AG04450 (cell line): ENCODE results near the gene ATP6V1B1. TPM values are rescaled to one million over a fixed set of nuclear protein-coding genes. Genes with fewer than 3 reads are reported as not detected.

Experiments
- CTCF ChIA-PET: fragments of 300-600, 350-600 bp; formaldehyde crosslinking; extraction: SDS; loops from one replicate; lab custom pipeline; 2022; ENCODE audit warnings: antibody characterized with exemption, inconsistent platforms; lab: Charles Lee
- POLR2A ChIA-PET: fragments of 350-600 bp; formaldehyde crosslinking; extraction: SDS; loops from one replicate; lab custom pipeline; 2021; ENCODE audit warnings: antibody characterized with exemption, inconsistent platforms; lab: Yijun Ruan, JAX
- DNase-seq: peaks from one replicate; pipeline ENCODE4 v3.0.0-alpha.2; 2011; ENCODE audit warnings: low read depth, low spot score
- H3K27ac ChIP-seq: one replicate; pipeline ENCODE4 v1.5.1; 2012; ENCODE audit warnings: low read depth, low read length, control low read depth
- H3K27me3 ChIP-seq: one replicate; pipeline ENCODE4 v1.6.0; 2012; ENCODE audit warnings: low read length; ENCODE audit not compliant: control insufficient read depth, insufficient read depth
- H3K4me3 ChIP-seq: 2 replicates; pipeline ENCODE4 v1.5.1; 2011; ENCODE audit warnings: mild to moderate bottlenecking, low read depth, low read length, control low read depth
- H3K9me3 ChIP-seq: 2 replicates; pipeline ENCODE4 v1.5.1; 2012; ENCODE audit warnings: low read length; ENCODE audit not compliant: control insufficient read depth, insufficient read depth
- polyA plus RNA-seq: library from polyadenylated mRNA; depleted of rRNA; stranded (reverse); fragments of >200 nt; gene quantifications from 2 replicates; pipeline ENCODE4 v1.2.3, GENCODE V29; 2011
- TF ChIP-seq, protein P1 (sequence below): IDR thresholded peaks from 2 replicates; pipeline ENCODE4 v1.5.1; 2011; ENCODE audit warnings: low read depth, low read length, control low read depth, inconsistent platforms

ATP6V1B1 gene
- polyA plus RNA-seq, 1 experiment, result 0.82 TPM

DNA sequence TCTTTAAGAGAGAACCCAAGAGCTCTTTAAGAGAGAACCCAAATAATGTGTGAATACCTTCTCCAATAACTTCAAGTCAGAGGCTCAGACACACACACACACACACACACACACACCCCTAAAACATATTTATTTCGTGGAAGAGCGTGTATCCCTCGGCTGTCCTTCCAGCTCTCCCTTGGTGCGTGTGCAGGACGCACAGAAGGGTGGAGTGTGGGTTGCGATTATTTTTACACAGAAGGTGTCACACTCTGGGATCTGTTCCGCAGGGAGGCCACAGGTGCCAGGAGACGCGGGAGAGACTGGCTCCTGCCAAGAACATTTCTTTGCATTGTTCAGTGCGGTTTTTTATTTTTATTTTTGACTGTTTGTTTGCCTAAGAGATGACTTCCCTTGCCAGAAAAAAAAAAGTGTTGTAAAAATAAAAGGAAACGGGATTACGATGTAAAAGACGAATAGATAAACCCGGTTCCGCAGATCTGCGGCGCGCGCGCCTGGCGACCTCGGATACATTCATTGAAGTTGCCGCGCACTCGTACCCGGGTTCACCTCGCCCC lies 47.3 kb upstream of the ATP6V1B1 start:
- no peak for DNase-seq
- TF ChIP-seq, protein P1, sequence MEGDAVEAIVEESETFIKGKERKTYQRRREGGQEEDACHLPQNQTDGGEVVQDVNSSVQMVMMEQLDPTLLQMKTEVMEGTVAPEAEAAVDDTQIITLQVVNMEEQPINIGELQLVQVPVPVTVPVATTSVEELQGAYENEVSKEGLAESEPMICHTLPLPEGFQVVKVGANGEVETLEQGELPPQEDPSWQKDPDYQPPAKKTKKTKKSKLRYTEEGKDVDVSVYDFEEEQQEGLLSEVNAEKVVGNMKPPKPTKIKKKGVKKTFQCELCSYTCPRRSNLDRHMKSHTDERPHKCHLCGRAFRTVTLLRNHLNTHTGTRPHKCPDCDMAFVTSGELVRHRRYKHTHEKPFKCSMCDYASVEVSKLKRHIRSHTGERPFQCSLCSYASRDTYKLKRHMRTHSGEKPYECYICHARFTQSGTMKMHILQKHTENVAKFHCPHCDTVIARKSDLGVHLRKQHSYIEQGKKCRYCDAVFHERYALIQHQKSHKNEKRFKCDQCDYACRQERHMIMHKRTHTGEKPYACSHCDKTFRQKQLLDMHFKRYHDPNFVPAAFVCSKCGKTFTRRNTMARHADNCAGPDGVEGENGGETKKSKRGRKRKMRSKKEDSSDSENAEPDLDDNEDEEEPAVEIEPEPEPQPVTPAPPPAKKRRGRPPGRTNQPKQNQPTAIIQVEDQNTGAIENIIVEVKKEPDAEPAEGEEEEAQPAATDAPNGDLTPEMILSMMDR, result no peak
- Histone ChIP-seq H3K9me3 (peaks cover 4% of the 10 kb centered on the region; the same call in 1 of the 2 replicates), H3K4me3 (no peak overlapping the region), H3K27me3 (peaks cover 92% of the 10 kb centered on the region), H3K27ac (no peak overlapping the region)
- CTCF ChIA-PET, result interaction anchor here (1.0 to 1.7 kb wide), 3 partner anchors 17 to 59 kb away, joined by 3 to 5 read pairs (median 4); no protein-coding TSS in a partner anchor
- POLR2A ChIA-PET, result no interaction called here

DNA sequence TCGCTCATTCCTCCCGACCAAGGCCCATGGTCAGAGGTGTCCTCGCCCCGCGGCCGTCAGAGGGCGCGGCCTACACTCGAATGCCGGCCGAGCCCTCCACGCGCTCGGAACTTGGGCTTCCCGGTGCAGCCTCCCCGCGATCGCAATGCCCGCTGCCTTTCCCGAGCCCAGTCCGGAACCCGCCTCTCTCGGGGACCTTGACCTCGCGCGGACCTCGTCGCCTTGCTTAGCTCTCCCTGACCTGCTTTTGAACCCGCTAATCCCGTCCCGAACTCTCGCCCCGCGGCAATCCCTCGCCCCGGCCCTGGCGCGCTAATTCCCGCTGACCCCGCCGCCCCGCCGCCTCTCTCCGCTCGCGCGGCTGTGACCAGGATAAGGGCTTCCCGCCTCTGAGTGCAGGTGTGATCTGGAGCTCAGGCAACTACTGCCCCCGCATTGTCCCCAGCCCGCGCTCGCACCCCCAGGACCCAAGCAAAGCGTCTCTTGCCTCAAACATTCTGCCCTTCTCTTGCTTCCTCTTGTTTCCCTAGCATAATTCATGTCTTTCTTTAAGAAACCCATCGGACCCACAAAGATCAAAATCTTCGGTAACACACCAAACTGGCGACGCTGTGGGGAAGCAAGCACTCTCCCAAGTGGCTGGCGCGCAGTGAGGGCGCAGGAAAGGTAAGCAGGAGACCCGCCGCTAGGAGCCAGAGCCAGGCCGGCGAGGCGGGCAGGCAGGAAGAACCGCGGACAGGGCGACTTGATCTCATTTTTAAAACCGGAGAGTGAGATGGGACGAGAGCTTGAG lies 46.6 kb upstream of the ATP6V1B1 start:
- H3K27me3 ChIP-seq, result peaks cover 98% of the 10 kb centered on the region
- TF ChIP-seq, protein P1, result no peak
- no peak for DNase-seq
- POLR2A ChIA-PET, result no interaction called here
- peak overlapping the region; percentile 10; the same call in 1 of the 2 replicates for H3K4me3 ChIP-seq
- CTCF ChIA-PET, result interaction anchor here (1.7 kb wide), 1 partner anchor 58 kb away, joined by 5 read pairs; no protein-coding TSS in a partner anchor
- H3K9me3 ChIP-seq, result peaks cover 4% of the 10 kb centered on the region; the same call in 1 of the 2 replicates
- H3K27ac ChIP-seq, result no peak overlapping the region

DNA sequence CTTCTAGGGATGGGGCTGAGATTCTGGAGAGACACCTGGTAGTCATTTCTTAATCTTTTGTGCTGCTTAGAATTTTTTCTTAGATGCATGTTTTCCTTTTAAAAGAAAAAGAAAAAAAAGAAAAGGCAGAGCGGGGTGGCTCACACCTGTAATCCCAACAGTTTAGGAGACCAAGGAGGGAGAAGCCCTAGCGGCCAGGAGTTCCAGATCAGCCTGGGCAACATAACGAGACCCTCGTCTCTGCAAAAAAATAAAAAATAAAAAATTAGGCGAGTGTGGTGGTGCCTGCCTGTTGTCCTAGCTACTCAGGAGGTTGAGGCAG lies 46.0 kb upstream of the ATP6V1B1 start:
- CTCF ChIA-PET, result no interaction called here
- H3K27me3 ChIP-seq, result peaks cover 97% of the 10 kb centered on the region
- POLR2A ChIA-PET, result no interaction called here
- TF ChIP-seq, protein P1, result no peak
- no peak overlapping the region for H3K27ac ChIP-seq
- DNase-seq, result no peak
- H3K4me3 ChIP-seq, result no peak overlapping the region
- H3K9me3 ChIP-seq, result peaks cover 4% of the 10 kb centered on the region; the same call in 1 of the 2 replicates

DNA sequence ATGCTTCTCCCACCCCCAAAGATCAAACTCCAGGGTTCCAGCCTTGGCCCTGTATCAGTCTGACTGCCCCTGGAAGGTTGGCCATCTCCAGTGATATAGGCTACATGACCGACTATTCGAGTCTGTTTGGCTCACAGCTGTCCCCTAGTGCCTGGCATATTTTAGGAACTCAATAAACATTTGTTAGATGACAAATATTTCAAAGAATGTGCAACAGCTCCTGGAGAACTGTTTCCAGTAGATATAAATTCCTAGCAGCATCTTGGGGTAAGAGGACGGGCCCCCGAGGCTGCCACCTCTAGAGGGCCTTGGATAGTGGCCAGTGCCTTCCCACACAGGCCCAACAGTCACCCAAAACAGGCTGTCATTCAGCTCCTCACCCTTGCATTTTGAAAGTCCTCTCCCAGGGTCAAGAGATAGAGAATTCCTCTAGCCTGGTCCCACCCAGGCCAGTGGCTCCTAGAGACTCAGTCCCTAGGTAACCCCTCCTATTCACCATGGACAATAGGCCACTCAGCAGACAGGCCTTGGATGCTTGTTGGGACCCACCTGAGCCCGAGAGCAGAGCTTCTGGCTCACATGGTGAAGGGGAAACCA lies 45.1 kb upstream of the ATP6V1B1 start:
- Histone ChIP-seq H3K9me3 (peaks cover 4% of the 10 kb centered on the region; the same call in 1 of the 2 replicates), H3K27ac (no peak overlapping the region), H3K27me3 (peaks cover 98% of the 10 kb centered on the region), H3K4me3 (no peak overlapping the region)
- DNase-seq, result no peak
- ChIA-PET POLR2A (no interaction called here), CTCF (interaction anchor here (0.7 to 0.8 kb wide), 2 partner anchors 56 to 75 kb away, joined by 3 to 4 read pairs; no protein-coding TSS in a partner anchor)
- TF ChIP-seq, protein P1, result no peak
